ENCODE measurements around the gene PRR19.
A peak's percentile ranks its signal among the peaks of the same experiment; 100 is the strongest.

GRCh38 chr19:42297039-42297438 lies 4.9 kb upstream of the PRR19 start:
- peak; percentile 13; the same call in 1 of the 2 replicates for TF ChIP-seq POLR2AphosphoS5 (IDR thresholded peaks at IDR 0.05; ENCODE audit: low read depth, low read length)
- TF ChIP-seq, protein P1, sequence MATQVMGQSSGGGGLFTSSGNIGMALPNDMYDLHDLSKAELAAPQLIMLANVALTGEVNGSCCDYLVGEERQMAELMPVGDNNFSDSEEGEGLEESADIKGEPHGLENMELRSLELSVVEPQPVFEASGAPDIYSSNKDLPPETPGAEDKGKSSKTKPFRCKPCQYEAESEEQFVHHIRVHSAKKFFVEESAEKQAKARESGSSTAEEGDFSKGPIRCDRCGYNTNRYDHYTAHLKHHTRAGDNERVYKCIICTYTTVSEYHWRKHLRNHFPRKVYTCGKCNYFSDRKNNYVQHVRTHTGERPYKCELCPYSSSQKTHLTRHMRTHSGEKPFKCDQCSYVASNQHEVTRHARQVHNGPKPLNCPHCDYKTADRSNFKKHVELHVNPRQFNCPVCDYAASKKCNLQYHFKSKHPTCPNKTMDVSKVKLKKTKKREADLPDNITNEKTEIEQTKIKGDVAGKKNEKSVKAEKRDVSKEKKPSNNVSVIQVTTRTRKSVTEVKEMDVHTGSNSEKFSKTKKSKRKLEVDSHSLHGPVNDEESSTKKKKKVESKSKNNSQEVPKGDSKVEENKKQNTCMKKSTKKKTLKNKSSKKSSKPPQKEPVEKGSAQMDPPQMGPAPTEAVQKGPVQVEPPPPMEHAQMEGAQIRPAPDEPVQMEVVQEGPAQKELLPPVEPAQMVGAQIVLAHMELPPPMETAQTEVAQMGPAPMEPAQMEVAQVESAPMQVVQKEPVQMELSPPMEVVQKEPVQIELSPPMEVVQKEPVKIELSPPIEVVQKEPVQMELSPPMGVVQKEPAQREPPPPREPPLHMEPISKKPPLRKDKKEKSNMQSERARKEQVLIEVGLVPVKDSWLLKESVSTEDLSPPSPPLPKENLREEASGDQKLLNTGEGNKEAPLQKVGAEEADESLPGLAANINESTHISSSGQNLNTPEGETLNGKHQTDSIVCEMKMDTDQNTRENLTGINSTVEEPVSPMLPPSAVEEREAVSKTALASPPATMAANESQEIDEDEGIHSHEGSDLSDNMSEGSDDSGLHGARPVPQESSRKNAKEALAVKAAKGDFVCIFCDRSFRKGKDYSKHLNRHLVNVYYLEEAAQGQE (IDR thresholded peaks at IDR 0.05; ENCODE audit: insufficient read depth in 1 of 2, low read depth in 2 of 2, low read length in 2 of 2): no peak
